Activated naive CD4-positive, alpha-beta T cell treated with anti-CD3 and anti-CD28 coated beads for 36 hours (primary cell): ENCODE results near the gene XRCC5. TPM values are rescaled to one million over a fixed set of nuclear protein-coding genes. Genes with fewer than 3 reads are reported as not detected.
A peak's percentile ranks its signal among the peaks of the same experiment; 100 is the strongest.
"Not testable (repeated sequence)": the region's sequence is repeated elsewhere in the genome, so short reads cannot be mapped to it uniquely, and the experiment has no call there.

ENCODE experiments used
- CTCF ChIA-PET: fragments of 350-600 bp; sonication (Branson Sonifier 250); formaldehyde crosslinking; loops from one replicate; lab custom pipeline; 2021; ENCODE audit warnings: antibody characterized with exemption; lab: Charles Lee
- DNase-seq: peaks from one replicate; pipeline ENCODE4 v3.0.0-alpha.2; 2020
- H3K27ac Mint-ChIP-seq: one replicate; pipeline ENCODE4 v1.8.0; 2021; ENCODE audit warnings: mild to moderate bottlenecking, mixed read lengths
- H3K27me3 Mint-ChIP-seq: one replicate; pipeline ENCODE4 v1.8.0; 2021; ENCODE audit warnings: low read depth, mixed read lengths
- H3K36me3 Mint-ChIP-seq: one replicate; pipeline ENCODE4 v1.8.0; 2021; ENCODE audit warnings: low read depth, mixed read lengths
- H3K4me1 Mint-ChIP-seq: one replicate; pipeline ENCODE4 v1.8.0; 2021; ENCODE audit warnings: low read depth, mixed read lengths
- H3K4me3 Mint-ChIP-seq: one replicate; pipeline ENCODE4 v1.8.0; 2021; ENCODE audit warnings: mild to moderate bottlenecking, moderate library complexity, mixed read lengths
- H3K9me3 Mint-ChIP-seq: one replicate; pipeline ENCODE4 v1.8.0; 2021; ENCODE audit warnings: mixed read lengths
- intact Hi-C: fragments of 100-400 bp; cut with micrococcal nuclease; formaldehyde crosslinking; loops from one replicate; pipeline ENCODE4 v1.15.1; 2023
- total RNA-seq, 2 experiments: library from RNA; stranded (reverse); gene quantifications; one replicate each; pipeline ENCODE4 v1.2.3, GENCODE V29; 2021

The XRCC5 gene
- total RNA-seq, 2 experiments from 2014 or later: 486 to 495 TPM

DNA sequence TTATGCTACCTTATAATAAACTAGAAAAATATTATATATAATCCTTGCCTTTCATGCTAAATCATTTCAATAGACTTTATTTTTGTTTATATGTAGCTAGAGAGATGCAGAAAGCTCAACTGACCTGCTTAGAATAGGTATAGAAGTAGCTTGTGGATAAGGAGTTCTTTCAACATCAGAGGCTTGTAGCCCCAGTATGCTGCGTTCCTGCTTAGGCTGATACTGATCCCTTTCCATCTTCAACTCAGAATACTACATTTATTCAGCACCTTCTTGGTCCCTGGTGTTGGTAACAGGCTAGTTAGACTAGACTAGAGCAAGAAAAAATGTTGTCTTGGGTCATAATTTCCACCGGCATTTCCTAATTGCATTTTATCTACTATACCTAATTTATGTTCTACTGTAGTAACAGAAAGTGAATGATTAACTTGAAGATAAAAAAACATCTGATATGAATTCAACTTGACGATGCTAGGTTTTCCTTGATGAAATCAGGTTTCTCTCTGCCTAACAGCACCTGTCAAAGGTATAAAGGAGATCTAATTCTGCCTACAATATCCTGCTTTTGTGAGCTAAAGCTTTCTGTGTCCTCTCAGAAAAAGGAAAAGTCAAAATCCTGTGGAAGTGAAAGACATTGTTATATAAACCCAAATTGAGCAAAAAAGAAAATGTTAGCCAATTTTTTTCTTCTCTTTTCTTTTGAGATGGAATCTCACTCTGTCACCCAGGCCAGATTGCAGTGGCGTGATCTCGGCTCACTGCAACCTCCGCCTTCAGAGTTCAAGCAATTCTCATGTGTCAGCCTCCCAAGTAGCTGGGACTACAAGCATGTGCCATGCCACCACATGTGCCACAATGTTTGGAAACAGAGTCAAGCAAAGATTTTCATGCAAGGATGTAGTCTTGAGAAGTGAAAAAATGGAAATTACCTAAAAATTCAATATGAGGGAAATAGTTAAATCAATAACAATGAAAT is 33.4 kb upstream of the XRCC5 start:
- Mint-ChIP-seq H3K4me1 (peaks cover 39% of the 10 kb centered on the region), H3K27ac (peak overlapping the region; percentile 61), H3K4me3 (no peak overlapping the region), H3K9me3 (no peaks in the 10 kb centered on the region), H3K36me3 (no peaks in the 10 kb centered on the region), H3K27me3 (no peaks in the 10 kb centered on the region)
- CTCF ChIA-PET: interaction anchor here (1.0 to 1.4 kb wide), 3 partner anchors 9 to 126 kb away, joined by 3 read pairs; no protein-coding TSS in a partner anchor
- no peak for DNase-seq
- intact Hi-C loops: no loop called here

DNA sequence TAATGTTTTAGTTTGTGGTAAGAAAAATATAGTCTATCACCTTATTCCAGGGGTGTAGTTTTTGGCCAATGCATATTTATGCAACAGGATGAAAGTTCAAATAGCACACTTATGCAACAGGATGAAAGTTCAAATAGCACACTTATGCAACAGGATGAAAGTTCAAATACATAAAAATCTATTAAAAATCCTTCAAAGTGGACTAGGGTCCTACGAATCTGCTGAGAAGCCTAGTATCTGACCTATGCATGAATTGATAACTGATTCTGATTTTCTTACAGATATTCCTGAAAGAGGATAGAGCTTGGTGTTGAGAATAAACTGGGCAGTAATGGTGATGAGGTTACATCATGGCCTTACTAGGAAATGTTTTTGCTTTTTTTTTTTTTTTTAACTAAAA is 30.4 kb upstream of the XRCC5 start:
- Mint-ChIP-seq H3K4me3 (no peak overlapping the region), H3K36me3 (no peaks in the 10 kb centered on the region), H3K9me3 (no peaks in the 10 kb centered on the region), H3K27ac (no peak overlapping the region), H3K4me1 (peaks cover 59% of the 10 kb centered on the region), H3K27me3 (no peaks in the 10 kb centered on the region)
- DNase-seq: no peak
- CTCF ChIA-PET: no interaction called here
- intact Hi-C loops: no loop called here

DNA sequence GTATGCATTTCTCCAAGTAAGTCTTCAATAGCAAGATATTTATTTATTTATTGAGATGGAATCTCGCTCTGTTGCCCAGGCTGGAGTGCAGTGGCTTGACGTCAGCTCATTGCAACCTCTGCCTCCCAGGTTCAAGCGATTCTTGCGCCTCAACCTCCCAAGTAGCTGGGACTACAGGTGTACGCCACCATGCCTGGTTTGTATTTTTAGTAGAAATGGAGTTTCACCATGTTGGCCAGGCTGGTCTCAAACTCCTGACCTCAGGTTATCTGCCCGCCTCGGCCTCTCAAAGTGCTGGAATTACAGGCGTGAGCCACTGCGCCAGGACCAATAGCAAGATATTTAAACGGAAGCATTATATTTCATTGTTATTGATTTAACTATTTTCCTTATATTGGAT is 29.1 kb upstream of the XRCC5 start:
- not testable (repeated sequence) for DNase-seq, H3K36me3 Mint-ChIP-seq, H3K4me3 Mint-ChIP-seq, H3K27me3 Mint-ChIP-seq, H3K27ac Mint-ChIP-seq, H3K9me3 Mint-ChIP-seq
- intact Hi-C loops: loop anchor here (10.0 kb wide), 1 partner anchor 765 kb away; the partner anchor contains the start of gene ATIC
- H3K4me1 Mint-ChIP-seq: peaks cover 59% of the 10 kb centered on the region
- CTCF ChIA-PET: interaction anchor here (1.5 kb wide), 1 partner anchor 21 kb away, joined by 8 read pairs; no protein-coding TSS in a partner anchor

DNA sequence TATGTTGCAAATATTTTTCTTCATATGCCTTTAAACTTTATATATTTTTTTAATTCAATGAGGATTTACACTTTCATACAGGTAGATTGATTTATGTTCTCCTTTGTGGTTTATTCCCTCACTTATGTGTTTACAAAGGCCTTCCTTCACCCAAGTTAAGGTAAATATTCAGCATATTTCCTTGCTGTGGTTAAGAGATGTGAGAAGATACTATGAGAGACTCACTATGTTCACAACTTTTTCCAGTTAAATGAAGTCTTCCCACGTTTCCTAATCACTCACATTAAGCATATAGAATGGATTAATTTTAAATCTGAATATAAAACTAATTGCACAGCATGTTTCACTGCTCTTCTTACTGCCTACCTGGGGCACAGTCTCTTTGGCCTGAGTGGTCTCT is 28.1 kb upstream of the XRCC5 start:
- intact Hi-C loops: loop anchor here (10.0 kb wide), 1 partner anchor 766 kb away; the partner anchor contains the start of gene ATIC
- peak overlapping the region; percentile 87 for H3K4me3 Mint-ChIP-seq
- DNase-seq: no peak
- CTCF ChIA-PET: interaction anchor here (0.9 to 2.5 kb wide), 5 partner anchors 12 to 47 kb away, joined by 3 to 8 read pairs (median 6); no protein-coding TSS in a partner anchor
- H3K27me3 Mint-ChIP-seq: no peaks in the 10 kb centered on the region
- H3K4me1 Mint-ChIP-seq: peaks cover 59% of the 10 kb centered on the region
- H3K9me3 Mint-ChIP-seq: no peaks in the 10 kb centered on the region
- peak overlapping the region; percentile 75 for H3K27ac Mint-ChIP-seq
- no peaks in the 10 kb centered on the region for H3K36me3 Mint-ChIP-seq

GRCh38 chr2:216081487-216082116 is 27.5 kb upstream of the XRCC5 start, which contains the start of the genes PECR and TMEM169:
Gene PECR, minus strand, starts transcription at chr2:216081809. Its CDS starts 68 bp downstream, at chr2:216081741.
Gene TMEM169, plus strand, starts transcription at chr2:216081919. Its CDS starts 14,045 bp downstream, at chr2:216095964.
- Mint-ChIP-seq H3K36me3 (no peaks in the 10 kb centered on the region), H3K4me1 (peaks cover 58% of the 10 kb centered on the region), H3K27me3 (no peaks in the 10 kb centered on the region), H3K27ac (peak within 1 kb of the TSS; percentile 75), H3K4me3 (peak within 1 kb of the TSS; percentile 87), H3K9me3 (no peaks in the 10 kb centered on the region)
- DNase-seq: peak; percentile 83
- CTCF ChIA-PET: interaction anchor here (0.6 to 2.5 kb wide), 6 partner anchors 13 to 560 kb away, joined by 3 to 8 read pairs (median 6); no protein-coding TSS in a partner anchor
- intact Hi-C loops: loop anchor here (1.0 to 10.0 kb wide), 2 partner anchors 417 to 767 kb away; partner anchors contain the start of genes ATIC and RPL37A

DNA sequence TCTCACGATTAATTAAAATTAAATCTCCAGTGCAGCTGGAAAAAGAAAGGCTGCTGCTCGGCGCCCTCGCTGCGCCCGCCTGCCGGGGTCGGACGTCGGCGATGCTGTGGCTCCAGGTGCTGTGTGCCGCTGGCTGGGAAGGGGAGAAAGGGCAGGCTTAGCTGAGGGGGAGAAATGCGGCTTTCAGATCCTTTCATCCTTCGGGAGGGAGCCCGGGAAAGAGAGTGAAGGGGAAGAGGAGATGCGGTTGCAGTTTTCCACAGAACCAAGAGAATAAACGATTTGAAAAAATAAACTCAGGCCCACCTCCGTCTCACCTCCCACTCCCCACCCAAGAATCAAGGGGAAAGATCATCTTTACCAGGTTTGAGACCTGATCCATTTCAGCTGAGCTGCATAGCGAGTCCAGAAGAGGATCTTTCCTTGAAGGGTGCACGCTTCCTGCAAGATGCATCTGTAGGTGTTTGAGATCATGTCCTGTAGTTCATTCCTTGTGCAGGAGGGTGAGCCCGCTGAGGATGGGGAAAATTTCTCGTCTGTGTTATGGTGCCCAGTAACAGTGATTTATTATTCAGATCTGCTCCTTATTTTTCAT is 26.9 kb upstream of the XRCC5 start:
- intact Hi-C loops: loop anchor here (1.0 to 10.0 kb wide), 2 partner anchors 416 to 767 kb away; partner anchors contain the start of genes ATIC and RPL37A
- no peaks in the 10 kb centered on the region for H3K27me3 Mint-ChIP-seq
- no peaks in the 10 kb centered on the region for H3K9me3 Mint-ChIP-seq
- H3K4me3 Mint-ChIP-seq: peak overlapping the region; percentile 87
- DNase-seq: peak; percentile 10
- H3K36me3 Mint-ChIP-seq: no peaks in the 10 kb centered on the region
- peak overlapping the region; percentile 75 for H3K27ac Mint-ChIP-seq
- H3K4me1 Mint-ChIP-seq: peaks cover 62% of the 10 kb centered on the region
- CTCF ChIA-PET: interaction anchor here (0.6 to 2.5 kb wide), 6 partner anchors 10 to 559 kb away, joined by 3 to 7 read pairs (median 6); no protein-coding TSS in a partner anchor

- intact Hi-C loops: loop anchor here (1.0 to 10.0 kb wide), 2 partner anchors 415 to 768 kb away; partner anchors contain the start of genes ATIC and RPL37A
- H3K9me3 Mint-ChIP-seq: no peaks in the 10 kb centered on the region
- H3K27ac Mint-ChIP-seq: no peak overlapping the region
- H3K4me1 Mint-ChIP-seq: peaks cover 62% of the 10 kb centered on the region
- H3K36me3 Mint-ChIP-seq: no peaks in the 10 kb centered on the region
- peak overlapping the region; percentile 87 for H3K4me3 Mint-ChIP-seq
- DNase-seq: peak; percentile 36
- H3K27me3 Mint-ChIP-seq: no peaks in the 10 kb centered on the region
- CTCF ChIA-PET: interaction anchor here (0.7 to 2.5 kb wide), 7 partner anchors 10 to 77 kb away, joined by 3 to 7 read pairs (median 3); no protein-coding TSS in a partner anchor
Observed at GRCh38 chr2:216082805-216083204, 26.3 kb upstream of the XRCC5 start.

GRCh38 chr2:216083464-216084281 is 25.5 kb upstream of the XRCC5 start:
- no peaks in the 10 kb centered on the region for H3K9me3 Mint-ChIP-seq
- intact Hi-C loops: loop anchor here (1.0 to 10.0 kb wide), 5 partner anchors 25 to 769 kb away; partner anchors contain the start of genes ATIC and XRCC5
- H3K4me1 Mint-ChIP-seq: peaks cover 60% of the 10 kb centered on the region

GRCh38 chr2:216084547-216084946 is 24.6 kb upstream of the XRCC5 start:
- no peaks in the 10 kb centered on the region for H3K36me3 Mint-ChIP-seq
- peak overlapping the region; percentile 91 for H3K27ac Mint-ChIP-seq
- CTCF ChIA-PET: interaction anchor here (0.8 to 2.1 kb wide), 9 partner anchors 9 to 99 kb away, joined by 3 to 7 read pairs (median 4); no protein-coding TSS in a partner anchor

More at GRCh38 chr2:216083464-216084281, 25.5 kb upstream of the XRCC5 start:
- H3K27me3 Mint-ChIP-seq: no peaks in the 10 kb centered on the region
- peak overlapping the region; percentile 91 for H3K27ac Mint-ChIP-seq
- peak; percentile 15 for DNase-seq
- H3K36me3 Mint-ChIP-seq: no peaks in the 10 kb centered on the region
- H3K4me3 Mint-ChIP-seq: no peak overlapping the region
- CTCF ChIA-PET: interaction anchor here (0.7 to 2.5 kb wide), 14 partner anchors 8 to 100 kb away, joined by 3 to 7 read pairs (median 3); no protein-coding TSS in a partner anchor

DNA sequence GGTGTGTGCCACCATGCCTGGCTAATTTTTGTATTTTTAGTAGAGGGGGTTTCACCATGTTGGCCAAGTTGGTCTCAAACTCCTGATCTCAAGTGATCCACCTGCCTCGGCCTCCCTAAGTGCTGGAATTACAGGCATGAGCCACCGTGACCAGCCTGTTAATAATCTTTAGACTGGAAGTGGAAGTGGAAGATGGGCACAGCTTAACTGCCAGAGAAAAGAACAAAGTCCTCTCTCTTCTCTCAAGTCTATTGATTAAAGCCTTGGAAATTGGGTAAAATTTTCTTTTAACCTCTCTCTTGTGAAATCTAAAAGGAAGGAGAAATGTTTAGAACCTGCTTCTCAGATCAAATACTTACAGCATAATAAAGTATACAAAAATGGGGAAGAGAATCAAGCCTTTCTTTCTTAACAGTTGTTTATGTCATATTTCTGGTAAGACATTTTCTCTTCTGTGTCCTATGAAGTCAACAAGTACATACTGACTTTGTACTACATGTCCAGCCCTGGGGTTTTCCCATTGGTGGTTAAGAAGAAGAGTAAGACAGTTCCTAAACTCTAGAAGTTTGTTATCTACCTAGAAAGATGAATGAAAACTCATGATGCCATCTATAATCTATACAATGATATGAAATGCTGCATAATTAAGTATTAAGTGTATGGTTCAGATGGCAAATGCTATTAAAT is 22.8 kb upstream of the XRCC5 start:
- no peaks in the 10 kb centered on the region for H3K9me3 Mint-ChIP-seq
- no peaks in the 10 kb centered on the region for H3K27me3 Mint-ChIP-seq
- CTCF ChIA-PET: interaction anchor here (1.1 kb wide), 1 partner anchor 24 kb away, joined by 5 read pairs; no protein-coding TSS in a partner anchor
- no peak for DNase-seq
- peaks cover 68% of the 10 kb centered on the region for H3K4me1 Mint-ChIP-seq
- intact Hi-C loops: loop anchor here (10.0 kb wide), 1 partner anchor 772 kb away; the partner anchor contains the start of gene ATIC
- H3K36me3 Mint-ChIP-seq: no peaks in the 10 kb centered on the region
- peak overlapping the region; percentile 44 for H3K27ac Mint-ChIP-seq
- H3K4me3 Mint-ChIP-seq: no peak overlapping the region

More at GRCh38 chr2:216084547-216084946, 24.6 kb upstream of the XRCC5 start:
- intact Hi-C loops: loop anchor here (1.0 to 10.0 kb wide), 5 partner anchors 25 to 770 kb away; partner anchors contain the start of genes ATIC and XRCC5
- Mint-ChIP-seq H3K27me3 (no peaks in the 10 kb centered on the region), H3K9me3 (no peaks in the 10 kb centered on the region), H3K4me3 (peak overlapping the region; percentile 69), H3K4me1 (peaks cover 62% of the 10 kb centered on the region)
- peak; percentile 53 for DNase-seq
